Measurements from ENCODE around the gene CNPPD1.

GRCh38 chr2:219213486-219214071, 36.9 kb upstream of the CNPPD1 start:
- TF ChIP-seq, protein P1, sequence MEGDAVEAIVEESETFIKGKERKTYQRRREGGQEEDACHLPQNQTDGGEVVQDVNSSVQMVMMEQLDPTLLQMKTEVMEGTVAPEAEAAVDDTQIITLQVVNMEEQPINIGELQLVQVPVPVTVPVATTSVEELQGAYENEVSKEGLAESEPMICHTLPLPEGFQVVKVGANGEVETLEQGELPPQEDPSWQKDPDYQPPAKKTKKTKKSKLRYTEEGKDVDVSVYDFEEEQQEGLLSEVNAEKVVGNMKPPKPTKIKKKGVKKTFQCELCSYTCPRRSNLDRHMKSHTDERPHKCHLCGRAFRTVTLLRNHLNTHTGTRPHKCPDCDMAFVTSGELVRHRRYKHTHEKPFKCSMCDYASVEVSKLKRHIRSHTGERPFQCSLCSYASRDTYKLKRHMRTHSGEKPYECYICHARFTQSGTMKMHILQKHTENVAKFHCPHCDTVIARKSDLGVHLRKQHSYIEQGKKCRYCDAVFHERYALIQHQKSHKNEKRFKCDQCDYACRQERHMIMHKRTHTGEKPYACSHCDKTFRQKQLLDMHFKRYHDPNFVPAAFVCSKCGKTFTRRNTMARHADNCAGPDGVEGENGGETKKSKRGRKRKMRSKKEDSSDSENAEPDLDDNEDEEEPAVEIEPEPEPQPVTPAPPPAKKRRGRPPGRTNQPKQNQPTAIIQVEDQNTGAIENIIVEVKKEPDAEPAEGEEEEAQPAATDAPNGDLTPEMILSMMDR (IDR thresholded peaks at IDR 0.05): no peak
- TF ChIP-seq POLR2AphosphoS5 (IDR thresholded peaks at IDR 0.05): no peak
- no peak for TF ChIP-seq POLR2A (IDR thresholded peaks at IDR 0.05)
- TF ChIP-seq EP300 (IDR thresholded peaks at IDR 0.05): no peak
